Rectal smooth muscle tissue (tissue), 1 donor: Measurements from ENCODE around the gene ZYG11A.
A peak's percentile ranks its signal among the peaks of the same experiment; 100 is the strongest.

Source experiments
- H3K27ac ChIP-seq: one replicate; pipeline ENCODE4 v1.7.0; 2013; ENCODE audit warnings: low read depth, low read length, inconsistent platforms
- H3K27me3 ChIP-seq: one replicate; pipeline ENCODE4 v1.7.0; 2013; ENCODE audit warnings: low read length; ENCODE audit not compliant: control insufficient read depth, insufficient read depth
- H3K36me3 ChIP-seq: one replicate; pipeline ENCODE4 v1.7.0; 2013; ENCODE audit warnings: low read length; ENCODE audit not compliant: control insufficient read depth, insufficient read depth
- H3K4me1 ChIP-seq: one replicate; pipeline ENCODE4 v1.7.0; 2013; ENCODE audit warnings: low read length; ENCODE audit not compliant: control insufficient read depth, insufficient read depth
- H3K4me3 ChIP-seq: one replicate; pipeline ENCODE4 v1.7.0; 2013; ENCODE audit warnings: low read length
- H3K9ac ChIP-seq: one replicate; pipeline ENCODE4 v1.7.0; 2013; ENCODE audit warnings: low read length

Gene ZYG11A

DNA sequence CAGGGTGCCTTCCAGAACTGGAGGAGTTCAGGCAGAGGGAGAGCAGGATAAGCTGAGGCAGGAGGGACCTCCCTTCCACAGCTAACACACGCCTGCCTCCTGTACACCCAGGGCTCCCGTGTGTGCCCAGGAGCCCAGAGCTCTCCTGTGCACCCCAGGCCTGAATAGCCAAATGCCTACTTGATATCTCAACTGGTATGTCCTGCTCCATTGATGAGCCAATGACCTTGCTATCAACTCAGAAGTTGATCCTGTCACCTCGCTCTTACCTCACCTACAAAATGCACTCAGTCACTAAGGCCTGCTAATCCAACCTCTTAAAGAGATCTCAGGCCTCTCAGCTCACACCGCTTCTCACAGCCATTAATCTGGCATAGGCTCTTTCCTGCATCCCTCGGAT is 71.9 kb downstream of the ZYG11A start:
- H3K27ac ChIP-seq = no peak overlapping the region
- no peaks in the 10 kb centered on the region for H3K4me1 ChIP-seq
- H3K9ac ChIP-seq = no peak overlapping the region
- H3K36me3 ChIP-seq = no peaks in the 10 kb centered on the region
- no peak overlapping the region for H3K4me3 ChIP-seq
- H3K27me3 ChIP-seq = no peaks in the 10 kb centered on the region

- no peaks in the 10 kb centered on the region for H3K4me1 ChIP-seq
- no peak overlapping the region for H3K27ac ChIP-seq
- H3K36me3 ChIP-seq = no peaks in the 10 kb centered on the region
- no peak overlapping the region for H3K4me3 ChIP-seq
- no peaks in the 10 kb centered on the region for H3K27me3 ChIP-seq
- H3K9ac ChIP-seq = no peak overlapping the region
Observed at GRCh38 chr1:52915211-52915854, 72.8 kb downstream of the ZYG11A start.

DNA sequence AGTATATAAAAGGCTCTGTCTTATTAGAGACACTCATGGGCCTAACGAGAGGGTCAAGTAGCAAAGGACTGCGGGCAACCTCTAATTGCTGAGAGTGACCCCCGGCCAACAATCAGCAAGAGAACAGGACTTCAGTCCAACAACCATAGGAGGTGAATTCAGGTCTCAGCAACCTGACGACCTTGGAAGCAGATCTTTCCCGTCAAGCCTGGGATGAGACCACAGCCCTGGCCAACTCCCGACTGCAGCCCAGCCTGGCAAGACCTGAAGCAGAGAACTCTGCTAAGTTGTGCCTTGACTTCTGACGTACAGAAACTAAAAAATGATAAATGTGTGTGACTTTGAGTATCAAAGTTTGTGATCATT is 73.3 kb downstream of the ZYG11A start:
- no peak overlapping the region for H3K4me3 ChIP-seq
- H3K9ac ChIP-seq = no peak overlapping the region
- H3K27me3 ChIP-seq = no peaks in the 10 kb centered on the region
- no peaks in the 10 kb centered on the region for H3K36me3 ChIP-seq
- H3K4me1 ChIP-seq = no peaks in the 10 kb centered on the region
- no peak overlapping the region for H3K27ac ChIP-seq

- Histone ChIP-seq H3K27me3 (no peaks in the 10 kb centered on the region), H3K27ac (no peak overlapping the region), H3K36me3 (no peaks in the 10 kb centered on the region), H3K4me1 (no peaks in the 10 kb centered on the region), H3K9ac (no peak overlapping the region), H3K4me3 (no peak overlapping the region)
Observed at GRCh38 chr1:52916241-52916975, 73.8 kb downstream of the ZYG11A start.

DNA sequence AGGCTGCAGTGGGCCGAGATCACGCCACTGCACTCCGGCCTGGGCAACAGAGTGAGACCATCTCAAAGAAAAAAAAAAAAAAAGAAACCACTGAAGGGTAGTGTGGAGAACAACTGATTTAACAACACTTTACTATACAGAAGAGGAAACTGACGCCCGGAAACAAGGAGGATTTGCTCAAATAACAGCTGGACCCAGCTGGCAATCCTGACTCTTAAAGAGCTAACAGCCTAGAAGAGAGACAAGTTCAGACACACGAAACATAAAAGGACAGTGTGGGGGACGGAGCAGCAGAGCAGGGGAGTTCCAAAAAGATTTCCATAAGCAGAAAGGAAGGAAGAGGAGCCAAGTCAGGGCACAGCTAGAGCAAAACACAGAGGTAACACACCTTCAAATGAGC is 74.6 kb downstream of the ZYG11A start:
- no peak overlapping the region for H3K27ac ChIP-seq
- no peak overlapping the region for H3K4me3 ChIP-seq
- H3K9ac ChIP-seq = no peak overlapping the region
- H3K4me1 ChIP-seq = no peaks in the 10 kb centered on the region
- no peaks in the 10 kb centered on the region for H3K27me3 ChIP-seq
- no peaks in the 10 kb centered on the region for H3K36me3 ChIP-seq

DNA sequence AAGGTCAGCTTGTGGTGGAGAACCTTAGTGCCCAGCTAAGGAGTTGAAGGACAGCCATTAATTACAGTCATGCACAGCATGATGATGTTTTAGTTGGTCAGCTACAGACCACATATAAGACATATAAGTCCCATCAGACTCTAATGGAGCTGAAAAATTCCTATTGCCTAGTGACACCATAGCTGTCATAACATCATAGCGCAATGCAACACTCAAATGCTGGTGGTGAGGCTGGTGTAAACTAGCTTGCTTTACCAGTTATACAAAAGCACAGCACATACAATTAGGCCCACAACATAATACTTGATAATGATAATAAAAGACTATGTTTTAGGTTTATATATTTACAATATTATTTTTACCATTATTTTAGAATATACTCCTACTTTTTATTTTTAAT is 75.0 kb downstream of the ZYG11A start:
- Histone ChIP-seq H3K27ac (no peak overlapping the region), H3K9ac (no peak overlapping the region), H3K27me3 (no peaks in the 10 kb centered on the region)

DNA sequence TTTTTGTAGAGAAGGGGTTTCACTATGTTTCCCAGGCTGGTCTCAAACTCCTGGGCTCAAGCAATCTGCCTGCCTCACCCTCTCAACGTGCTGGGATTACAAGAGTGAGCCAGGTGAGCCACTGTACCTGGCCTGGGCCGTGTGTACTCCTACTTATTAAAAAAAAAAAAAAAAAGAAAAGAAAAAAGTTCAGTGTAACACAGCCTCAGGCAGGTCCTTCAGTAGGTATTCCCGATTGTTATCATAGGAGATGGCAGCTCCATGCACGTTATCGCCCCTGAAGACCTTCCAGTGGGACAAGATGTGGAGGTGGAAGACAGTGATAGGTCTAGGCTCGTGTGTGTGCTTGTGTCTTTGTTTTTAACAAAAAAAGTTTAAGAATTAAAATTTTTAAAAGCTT is 75.6 kb downstream of the ZYG11A start:
- H3K36me3 ChIP-seq = no peaks in the 10 kb centered on the region
- no peak overlapping the region for H3K4me3 ChIP-seq
- H3K27ac ChIP-seq = no peak overlapping the region
- no peaks in the 10 kb centered on the region for H3K4me1 ChIP-seq
- no peak overlapping the region for H3K9ac ChIP-seq
- H3K27me3 ChIP-seq = no peaks in the 10 kb centered on the region

More for the DNA sequence above, 75.0 kb downstream of the ZYG11A start:
- no peaks in the 10 kb centered on the region for H3K4me1 ChIP-seq
- no peaks in the 10 kb centered on the region for H3K36me3 ChIP-seq
- no peak overlapping the region for H3K4me3 ChIP-seq

DNA sequence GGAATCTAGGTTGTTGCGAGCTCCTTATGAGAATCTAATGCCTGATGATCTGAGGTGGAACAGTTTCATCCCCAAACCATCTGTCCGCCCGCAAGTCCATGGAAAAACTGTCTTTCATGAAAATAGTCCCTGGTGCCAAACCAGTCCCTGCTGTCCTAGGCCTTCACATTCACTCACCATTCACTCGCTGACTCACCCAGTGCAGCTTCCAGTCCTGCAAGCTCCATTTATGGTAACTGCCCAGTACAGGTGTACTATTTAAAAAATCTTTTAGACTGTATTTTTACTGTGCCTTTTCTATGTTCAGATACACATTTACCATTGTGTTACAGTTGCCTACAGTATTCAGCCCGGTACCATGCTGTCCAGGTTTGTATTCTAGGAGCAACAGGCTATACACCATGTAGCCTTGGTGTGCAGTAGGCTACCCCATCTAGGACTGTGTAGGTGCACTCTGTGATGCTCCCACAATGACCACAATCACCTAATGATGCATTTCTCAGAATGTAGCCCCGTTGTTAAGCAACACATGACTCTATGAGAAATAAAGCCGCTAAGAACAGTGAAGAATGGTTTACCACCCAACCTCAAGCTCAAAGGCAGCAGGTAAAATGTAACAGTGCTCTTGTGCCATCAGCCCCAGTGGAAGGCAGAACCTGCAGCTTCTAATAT is 76.6 kb downstream of the ZYG11A start:
- H3K9ac ChIP-seq = no peak overlapping the region
- H3K27ac ChIP-seq = no peak overlapping the region
- no peak overlapping the region for H3K4me3 ChIP-seq
- H3K36me3 ChIP-seq = no peaks in the 10 kb centered on the region
- H3K27me3 ChIP-seq = no peaks in the 10 kb centered on the region
- H3K4me1 ChIP-seq = no peaks in the 10 kb centered on the region

DNA sequence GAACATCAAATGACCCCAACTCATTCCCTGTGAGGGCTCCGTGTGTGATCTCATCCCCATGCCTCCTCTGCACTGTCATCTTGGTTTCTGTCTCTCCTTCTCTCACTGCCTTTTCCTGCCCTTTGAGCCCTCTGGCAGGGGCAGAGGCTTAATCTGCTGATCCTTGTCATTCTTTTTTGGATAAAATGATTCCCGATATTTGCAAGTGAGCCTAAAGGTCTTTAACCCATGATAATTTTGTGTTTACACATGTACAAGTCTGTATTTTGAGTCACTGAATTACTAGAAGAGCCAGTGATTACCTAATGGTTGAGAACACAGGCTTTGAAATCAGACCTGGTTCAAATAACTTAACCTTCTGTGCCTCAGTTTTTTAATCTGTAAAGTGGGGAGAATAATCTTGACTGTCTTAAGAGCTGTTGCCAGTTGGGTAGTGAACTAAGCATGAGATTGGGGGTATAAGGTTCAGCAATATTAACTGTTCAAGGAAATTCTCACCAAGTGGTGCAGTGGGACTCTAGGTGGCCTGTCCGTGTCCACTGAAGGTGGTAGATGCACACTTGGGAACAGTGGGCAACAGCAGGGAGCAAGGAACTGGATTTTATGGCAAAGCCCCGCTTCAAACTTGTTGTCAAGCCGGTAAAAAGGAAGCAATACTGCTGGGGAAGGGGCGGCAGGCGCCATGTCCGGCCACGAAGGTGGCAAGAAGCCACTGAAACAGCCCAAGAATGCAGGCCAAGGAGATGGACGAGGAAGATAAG is 77.3 kb downstream of the ZYG11A start:
- Histone ChIP-seq H3K27ac (no peak overlapping the region), H3K4me1 (no peaks in the 10 kb centered on the region), H3K27me3 (no peaks in the 10 kb centered on the region), H3K36me3 (no peaks in the 10 kb centered on the region), H3K9ac (no peak overlapping the region), H3K4me3 (no peak overlapping the region)

DNA sequence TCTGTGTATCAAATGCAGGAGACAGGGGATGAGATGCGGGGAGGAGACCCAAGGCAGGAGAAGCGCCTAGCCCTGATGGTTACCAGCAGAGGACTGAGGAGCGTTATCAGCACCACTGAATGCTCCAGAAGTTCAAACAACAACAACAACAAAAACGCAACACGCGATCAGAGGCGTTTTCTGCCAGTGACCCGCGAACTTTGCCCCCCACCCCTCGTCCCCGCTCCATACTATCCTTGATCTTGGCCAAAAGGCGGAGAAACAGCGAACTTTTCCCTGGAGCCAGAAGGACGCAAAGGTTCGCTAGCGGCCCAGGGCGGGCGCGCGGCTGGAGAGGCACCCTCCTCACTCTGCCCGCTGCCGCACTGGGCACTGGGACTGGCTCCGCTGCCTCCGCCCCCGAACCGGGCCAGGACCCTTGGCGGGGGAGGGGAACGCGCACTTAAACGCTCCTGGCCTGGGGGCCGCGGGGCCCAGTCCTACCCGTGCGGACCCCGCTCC is 78.3 kb downstream of the ZYG11A start:
- peaks cover under 1% of the 10 kb centered on the region for H3K4me1 ChIP-seq
- peak overlapping the region; percentile 87 for H3K4me3 ChIP-seq
- H3K36me3 ChIP-seq = no peaks in the 10 kb centered on the region
- peak overlapping the region; percentile 80 for H3K9ac ChIP-seq
- no peaks in the 10 kb centered on the region for H3K27me3 ChIP-seq
- peak overlapping the region; percentile 91 for H3K27ac ChIP-seq

GRCh38 chr1:52925571-52926005 is 83.0 kb downstream of the ZYG11A start:
- no peaks in the 10 kb centered on the region for H3K36me3 ChIP-seq
- peaks cover 7% of the 10 kb centered on the region for H3K4me1 ChIP-seq
- H3K27me3 ChIP-seq = no peaks in the 10 kb centered on the region
- H3K4me3 ChIP-seq = peak overlapping the region; percentile 5
- H3K9ac ChIP-seq = no peak overlapping the region
- H3K27ac ChIP-seq = no peak overlapping the region

- Histone ChIP-seq H3K27me3 (no peaks in the 10 kb centered on the region), H3K4me3 (peak overlapping the region; percentile 66), H3K36me3 (no peaks in the 10 kb centered on the region), H3K4me1 (peaks cover 7% of the 10 kb centered on the region), H3K27ac (peak overlapping the region; percentile 48), H3K9ac (no peak overlapping the region)
Observed at GRCh38 chr1:52926864-52927211, 84.3 kb downstream of the ZYG11A start.
